CD4-positive, alpha-beta T cell treated with Interleukin-6 for 4 hours (primary cell): ENCODE data around the gene SNX9.
"Not testable (repeated sequence)": the region's sequence is repeated elsewhere in the genome, so short reads cannot be mapped to it uniquely, and the experiment has no call there.

Experiments
- DNase-seq: peaks from one replicate; pipeline ENCODE4 v3.0.0-alpha.2; 2020; ENCODE audit warnings: mixed read lengths

SNX9 gene

GRCh38 chr6:157823001-157823527 lies at the start of gene SNX9:
Gene SNX9, plus strand, starts transcription at chr6:157823246. Its CDS starts 189 bp downstream, at chr6:157823435.
- peak; percentile 69 for DNase-seq

- DNase-seq, result no peak
Observed at GRCh38 chr6:157773248-157773773, 49.7 kb upstream of the SNX9 start.

- peak; percentile 30 for DNase-seq
Observed at GRCh38 chr6:157774153-157775135, 48.6 kb upstream of the SNX9 start.

- DNase-seq, result no peak
Observed at GRCh38 chr6:157775376-157775775, 47.7 kb upstream of the SNX9 start.

- DNase-seq, result no peak
Observed at GRCh38 chr6:157777344-157777743, 45.7 kb upstream of the SNX9 start.

- DNase-seq, result no peak
Observed at GRCh38 chr6:157778719-157779118, 44.3 kb upstream of the SNX9 start.

- DNase-seq, result no peak
Observed at GRCh38 chr6:157779705-157780604, 43.1 kb upstream of the SNX9 start.

GRCh38 chr6:157785636-157786035 lies 37.4 kb upstream of the SNX9 start:
- DNase-seq, result no peak

- no peak for DNase-seq
Observed at GRCh38 chr6:157786221-157786620, 36.8 kb upstream of the SNX9 start.

- no peak for DNase-seq
Observed at GRCh38 chr6:157787080-157787479, 36.0 kb upstream of the SNX9 start.

GRCh38 chr6:157788180-157788579 lies 34.9 kb upstream of the SNX9 start:
- no peak for DNase-seq

- no peak for DNase-seq
Observed at GRCh38 chr6:157789297-157789696, 33.7 kb upstream of the SNX9 start.

GRCh38 chr6:157789861-157790260 lies 33.2 kb upstream of the SNX9 start:
- DNase-seq, result no peak

- DNase-seq, result no peak
Observed at GRCh38 chr6:157790548-157791160, 32.4 kb upstream of the SNX9 start.

- no peak for DNase-seq
Observed at GRCh38 chr6:157791450-157791849, 31.6 kb upstream of the SNX9 start.

- no peak for DNase-seq
Observed at GRCh38 chr6:157792671-157793070, 30.4 kb upstream of the SNX9 start.

- DNase-seq, result not testable (repeated sequence)
Observed at GRCh38 chr6:157794012-157794411, 29.0 kb upstream of the SNX9 start.

GRCh38 chr6:157795841-157796240 lies 27.2 kb upstream of the SNX9 start:
- DNase-seq, result no peak

GRCh38 chr6:157798851-157799250 lies 24.2 kb upstream of the SNX9 start:
- no peak for DNase-seq

GRCh38 chr6:157799561-157799960 lies 23.5 kb upstream of the SNX9 start:
- DNase-seq, result not testable (repeated sequence)

GRCh38 chr6:157800420-157801237 lies 22.4 kb upstream of the SNX9 start:
- DNase-seq, result peak; percentile 14
